Astrocyte of the cerebellum (primary cell): ENCODE measurements around the gene ITGAE.
"Not testable (repeated sequence)": the region's sequence is repeated elsewhere in the genome, so short reads cannot be mapped to it uniquely, and the experiment has no call there.

Experiments used
- DNase-seq: peaks from one replicate; pipeline ENCODE4 v3.0.0-alpha.2; 2011; ENCODE audit warnings: low read depth
- H3K4me3 ChIP-seq: 2 replicates; pipeline ENCODE4 v1.5.1; 2011; ENCODE audit warnings: mild to moderate bottlenecking, low read depth, low read length, moderate library complexity
- CTCF ChIP-seq: IDR thresholded peaks from 2 replicates; pipeline ENCODE4 v1.5.1; 2012; ENCODE audit warnings: low read length, low read depth, moderate library complexity, mild to moderate bottlenecking; ENCODE audit errors: missing control alignments
- in situ Hi-C: cut with HindIII; loops from 2 replicates; pipeline ENCODE4 v1.10.0; 2017; ENCODE audit warnings: low sequenced_read_pairs

ITGAE gene

DNA sequence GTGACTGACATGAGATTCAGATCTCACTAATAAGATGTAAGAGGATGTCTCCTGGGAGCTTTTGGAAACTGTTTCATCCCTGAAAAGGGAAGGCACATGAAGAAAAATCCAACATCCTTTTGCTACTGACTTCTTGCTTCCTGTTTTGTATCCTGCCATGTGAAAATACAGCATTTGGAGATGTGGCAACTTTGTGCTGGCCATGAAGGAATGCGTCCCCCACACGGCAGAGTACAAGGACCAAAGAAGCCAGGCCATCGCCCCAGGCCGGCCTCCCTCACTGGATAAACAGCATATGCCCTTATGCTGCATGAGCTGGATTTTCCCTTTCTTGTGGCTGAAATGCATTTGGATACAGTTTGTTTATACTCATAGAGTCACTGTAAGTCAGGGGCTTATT, 82.8 kb downstream of the ITGAE start:
- H3K4me3 ChIP-seq = no peak overlapping the region
- DNase-seq = no peak
- in situ Hi-C loops = no loop called here
- no peak for TF ChIP-seq CTCF

- in situ Hi-C loops = no loop called here
- DNase-seq = no peak
- H3K4me3 ChIP-seq = no peak overlapping the region
- TF ChIP-seq CTCF = no peak
Observed at GRCh38 chr17:3715296-3715695, 85.7 kb downstream of the ITGAE start.

- in situ Hi-C loops = no loop called here
- DNase-seq = no peak
- TF ChIP-seq CTCF = no peak
- no peak overlapping the region for H3K4me3 ChIP-seq
Observed at GRCh38 chr17:3712811-3713463, 88.1 kb downstream of the ITGAE start.

- DNase-seq = no peak
Observed at GRCh38 chr17:3710951-3711383, 90.0 kb downstream of the ITGAE start.

DNA sequence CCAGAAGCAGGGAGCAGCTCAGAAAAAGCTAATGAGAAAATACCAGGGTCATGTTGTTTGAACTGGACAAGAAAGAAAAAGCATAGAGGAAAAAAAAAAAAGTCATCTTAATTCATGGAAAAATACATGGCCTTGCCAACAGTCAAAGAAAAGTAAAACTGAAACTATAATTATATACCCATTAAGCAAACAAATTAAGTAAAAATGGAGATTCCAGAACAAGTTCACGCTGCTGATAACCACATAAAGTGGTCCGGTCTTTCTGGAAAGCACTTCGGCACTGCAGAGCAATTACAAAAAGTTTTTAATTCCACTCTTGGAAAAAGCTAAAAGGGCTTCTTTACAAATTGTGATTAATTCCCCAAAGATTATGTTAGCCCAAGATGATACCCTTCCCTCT, 92.6 kb downstream of the ITGAE start:
- H3K4me3 ChIP-seq = no peak overlapping the region
- TF ChIP-seq CTCF = no peak
- no peak for DNase-seq
- in situ Hi-C loops = no loop called here

More at GRCh38 chr17:3710951-3711383, 90.0 kb downstream of the ITGAE start:
- TF ChIP-seq CTCF = no peak
- H3K4me3 ChIP-seq = no peak overlapping the region
- in situ Hi-C loops = no loop called here

GRCh38 chr17:3705718-3705984, 95.3 kb downstream of the ITGAE start:
- H3K4me3 ChIP-seq, in situ Hi-C loops, DNase-seq: not testable (repeated sequence)

- DNase-seq = no peak
- TF ChIP-seq CTCF = no peak
- in situ Hi-C loops = no loop called here
- no peak overlapping the region for H3K4me3 ChIP-seq
Observed at GRCh38 chr17:3704931-3705717, 95.9 kb downstream of the ITGAE start.

DNA sequence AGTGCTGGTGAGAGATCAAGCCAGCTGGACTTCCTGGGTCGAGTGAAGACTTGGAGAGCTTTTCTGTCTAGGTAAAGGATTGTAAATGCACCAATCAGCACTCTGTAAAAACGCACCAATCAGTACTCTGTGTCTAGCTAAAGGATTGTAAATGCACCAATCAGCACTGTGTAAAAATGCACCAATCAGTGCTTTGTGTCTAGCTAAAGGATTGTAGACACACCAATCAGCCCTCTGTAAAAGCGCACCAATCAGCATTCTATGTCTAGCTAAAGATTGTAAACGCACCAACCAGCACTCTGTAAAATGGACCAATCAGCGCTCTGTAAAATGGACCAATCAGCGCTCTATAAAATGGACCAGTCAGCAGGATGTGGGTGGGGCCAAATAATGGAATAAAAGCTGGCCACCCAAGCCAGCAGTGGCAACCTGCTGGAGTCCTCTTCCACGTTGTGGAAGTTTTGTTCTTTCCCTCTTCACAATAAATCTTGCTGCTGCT, 98.9 kb downstream of the ITGAE start:
- H3K4me3 ChIP-seq, DNase-seq, in situ Hi-C loops: not testable (repeated sequence)
